ENCODE measurements around the gene NSD2. TPM values are rescaled to one million over a fixed set of nuclear protein-coding genes. Genes with fewer than 3 reads are reported as not detected.

Gene NSD2
- total and polyA plus RNA-seq, 9 of the 15 experiments (the other 6 are each of a cell fraction or from before 2014, with no cell fraction given) = 6.4 to 126 (median 58.8) TPM

GRCh38 chr4:1871471-1872021, 353 bp downstream of the NSD2 start (continued):
- no peak for TF ChIP-seq MYC (IDR thresholded peaks at IDR 0.05; ENCODE audit: low read depth, low read length)
- no peak for TF ChIP-seq MYC (CRISPR knock-in tag; IDR thresholded peaks at IDR 0.05; ENCODE audit: borderline replicate concordance, low read depth)
- TF ChIP-seq ZNF133 (CRISPR knock-in tag; IDR thresholded peaks at IDR 0.05) = no peak
- no peak for TF ChIP-seq TAF7 (tag; IDR thresholded peaks at IDR 0.05)
- TF ChIP-seq ZNF197 (CRISPR knock-in tag; IDR thresholded peaks at IDR 0.05; ENCODE audit: low read depth) = no peak
- TF ChIP-seq MLLT1 (IDR thresholded peaks at IDR 0.05) = no peak
- TF ChIP-seq MYBL2 (IDR thresholded peaks at IDR 0.05; ENCODE audit: low read depth) = no peak
- TF ChIP-seq MYBL2 (CRISPR knock-in tag; IDR thresholded peaks at IDR 0.05; ENCODE audit: borderline replicate concordance) = no peak
- TF ChIP-seq ZNF449 (CRISPR knock-in tag; IDR thresholded peaks at IDR 0.05) = no peak
- TF ChIP-seq HES1 (IDR thresholded peaks at IDR 0.05; ENCODE audit: low read depth) = no peak
- no peak for TF ChIP-seq GMEB1 (CRISPR knock-in tag; IDR thresholded peaks at IDR 0.05)

Measured in K562 (cell line).